ENCODE measurements around the gene PRKAG3. TPM values are rescaled to one million over a fixed set of nuclear protein-coding genes. Genes with fewer than 3 reads are reported as not detected.

PRKAG3 gene
- total and polyA plus RNA-seq, 9 of the 15 experiments (the other 6 are each of a cell fraction or from before 2014, with no cell fraction given), result not detected

DNA sequence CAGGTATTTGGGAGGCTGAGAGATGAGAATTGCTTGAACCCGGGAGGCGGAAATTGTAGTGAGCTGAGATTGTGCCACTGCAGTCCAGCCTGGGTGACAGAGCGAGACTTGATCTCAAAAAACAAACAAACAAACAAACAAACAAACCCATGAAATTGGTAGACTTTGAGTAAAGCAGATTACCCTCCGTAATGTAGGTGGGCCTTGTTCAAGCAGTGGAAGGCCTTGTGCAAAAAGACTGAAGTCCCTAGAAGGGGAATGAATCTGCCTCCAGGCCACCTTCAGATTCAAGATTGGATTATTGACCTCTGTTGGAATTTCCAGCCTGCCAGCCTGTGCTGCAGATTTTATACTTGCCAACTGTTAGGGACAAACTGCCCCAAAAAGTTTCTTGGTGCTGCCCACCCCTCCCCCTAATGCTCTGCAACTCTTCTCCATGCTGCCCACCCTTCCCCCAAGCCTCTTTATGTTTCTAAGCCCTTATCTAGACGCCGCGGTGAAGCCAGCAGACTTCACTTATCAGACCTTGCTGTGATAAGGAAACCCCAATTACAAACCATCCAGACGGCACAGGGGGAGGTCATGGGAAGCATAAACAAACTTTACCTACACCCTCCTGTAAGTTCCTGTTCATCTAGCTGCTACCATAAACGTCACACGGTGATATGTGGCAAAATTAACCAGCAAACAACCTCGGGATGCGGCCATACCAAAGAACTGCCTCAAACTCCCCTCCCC lies 32.7 kb downstream of the PRKAG3 start:
- Histone ChIP-seq H3K4me3 (no peak overlapping the region), H3K4me1 (replicated peaks in 1 of 2; ENCODE audit: control insufficient read depth in 2 of 2, insufficient read depth in 2 of 2, low read length in 2 of 2) (peaks cover 0 to 8% of the 10 kb centered on the region in 2 experiments; a peak in 4 of 5 replicates), H3K9me3 (replicated peaks; ENCODE audit: control insufficient read depth, insufficient read depth, low read depth, low read length) (no peaks in the 10 kb centered on the region), H2AFZ (ENCODE audit: low read depth, low read length) (no peak overlapping the region), H3K27me3 (ENCODE audit: control insufficient read depth in 2 of 2, insufficient read depth in 2 of 2, low read length in 2 of 2) (peaks cover 0 to 5% of the 10 kb centered on the region in 2 experiments; a peak in 1 of 5 replicates), H3K4me2 (ENCODE audit: insufficient read depth, low read length) (no peak overlapping the region), H3K27ac (ENCODE audit: extremely low read depth, low read depth, low read length) (no peak overlapping the region), H3K9ac (ENCODE audit: insufficient read depth in 1 of 2, low read depth in 2 of 2, low read length in 2 of 2) (no peak overlapping the region), H4K20me1 (replicated peaks; ENCODE audit: control insufficient read depth, insufficient read depth, low read length) (no peaks in the 10 kb centered on the region), H3K79me2 (ENCODE audit: control insufficient read depth, insufficient read depth, low read length) (no peaks in the 10 kb centered on the region), H3K9me1 (ENCODE audit: control insufficient read depth, insufficient read depth, low read length) (no peaks in the 10 kb centered on the region), H3K36me3 (ENCODE audit: control insufficient read depth, insufficient read depth, low read length) (no peaks in the 10 kb centered on the region)
- peak in 1 of 4 experiments; percentile 30 for DNase-seq (ENCODE audit: extremely low read depth in 1 of 4, low spot score in 3 of 4)
- in situ Hi-C loops (cut with MboI), result no loop called here
- CTCF ChIA-PET (ENCODE audit: low intra/inter-chr PET ratio), result no interaction called here
- peak; percentile 49 for FAIRE-seq
- no peak for ATAC-seq
- WGBS (ENCODE audit: insufficient coverage, low coverage, missing lambda C conversion rate), result 7% methylated on average over 11 of the region's 12 CpGs
- BruUV-seq (replicated peaks), result no TSS peak
- POLR2A ChIA-PET, result no interaction called here
- intact Hi-C loops (cut with micrococcal nuclease), result no loop called here
- TF ChIP-seq CTBP1 (IDR thresholded peaks at IDR 0.05; ENCODE audit: borderline replicate concordance) (peak; percentile 21; the same call in 1 of the 2 replicates), ARNT (IDR thresholded peaks at IDR 0.05) (no peak), NCOR1 (IDR thresholded peaks at IDR 0.05) (peak; percentile 50), MEF2D (tag; conservative IDR thresholded peaks at IDR 0.05; ENCODE audit: low read depth) (no peak), GATAD2B (IDR thresholded peaks at IDR 0.05; ENCODE audit: borderline replicate concordance) (no peak), CBX2 (IDR thresholded peaks at IDR 0.05; ENCODE audit: insufficient read depth, low read length, poor library complexity, severe bottlenecking) (no peak), KLF13 (tag; IDR thresholded peaks at IDR 0.05; ENCODE audit: borderline replicate concordance, low read depth) (no peak), ARID1B (IDR thresholded peaks at IDR 0.05) (peak; percentile 51), ZNF217 (CRISPR knock-in tag; IDR thresholded peaks at IDR 0.05) (no peak), TAL1 (IDR thresholded peaks at IDR 0.05) (0 out of 2 replicates have a peak, but pooled peaks have one; percentile 14), SOX6 (IDR thresholded peaks at IDR 0.05) (peak; percentile 27; the same call in 1 of the 2 replicates), LEF1 (IDR thresholded peaks at IDR 0.05) (0 out of 2 replicates have a peak, but pooled peaks have one; percentile 24), RCOR1 (IDR thresholded peaks at IDR 0.05; ENCODE audit: borderline replicate concordance in 1 of 2, low read depth in 2 of 2, low read length in 2 of 2) (peak in 1 of 2 experiments; percentile 45; a peak in 1 of 4 replicates), ZSCAN32 (CRISPR knock-in tag; IDR thresholded peaks at IDR 0.05) (no peak), SRSF3 (IDR thresholded peaks at IDR 0.05; ENCODE audit: insufficient read depth, low read length) (no peak), TEAD4 (IDR thresholded peaks at IDR 0.05; ENCODE audit: low read length) (peak; percentile 46; the same call in 1 of the 2 replicates), TEAD4 (CRISPR knock-in tag; IDR thresholded peaks at IDR 0.05; ENCODE audit: borderline replicate concordance) (no peak), CBFA2T2 (conservative IDR thresholded peaks at IDR 0.05) (0 out of 2 replicates have a peak, but pooled peaks have one; percentile 24), SMARCE1 (IDR thresholded peaks at IDR 0.05) (peak; percentile 48; the same call in 1 of the 2 replicates), SMAD4 (CRISPR knock-in tag; conservative IDR thresholded peaks at IDR 0.05) (peak; percentile 60; the same call in 1 of the 2 replicates), HDGF (IDR thresholded peaks at IDR 0.05) (no peak), TBL1XR1 (IDR thresholded peaks at IDR 0.05; ENCODE audit: low read length in 2 of 2) (peak in 1 of 2 experiments; percentile 46; a peak in 1 of 4 replicates)
- TF ChIP-seq, protein P1, sequence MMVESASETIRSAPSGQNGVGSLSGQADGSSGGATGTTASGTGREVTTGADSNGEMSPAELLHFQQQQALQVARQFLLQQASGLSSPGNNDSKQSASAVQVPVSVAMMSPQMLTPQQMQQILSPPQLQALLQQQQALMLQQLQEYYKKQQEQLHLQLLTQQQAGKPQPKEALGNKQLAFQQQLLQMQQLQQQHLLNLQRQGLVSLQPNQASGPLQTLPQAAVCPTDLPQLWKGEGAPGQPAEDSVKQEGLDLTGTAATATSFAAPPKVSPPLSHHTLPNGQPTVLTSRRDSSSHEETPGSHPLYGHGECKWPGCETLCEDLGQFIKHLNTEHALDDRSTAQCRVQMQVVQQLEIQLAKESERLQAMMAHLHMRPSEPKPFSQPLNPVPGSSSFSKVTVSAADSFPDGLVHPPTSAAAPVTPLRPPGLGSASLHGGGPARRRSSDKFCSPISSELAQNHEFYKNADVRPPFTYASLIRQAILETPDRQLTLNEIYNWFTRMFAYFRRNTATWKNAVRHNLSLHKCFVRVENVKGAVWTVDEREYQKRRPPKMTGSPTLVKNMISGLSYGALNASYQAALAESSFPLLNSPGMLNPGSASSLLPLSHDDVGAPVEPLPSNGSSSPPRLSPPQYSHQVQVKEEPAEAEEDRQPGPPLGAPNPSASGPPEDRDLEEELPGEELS (CRISPR knock-in tag; IDR thresholded peaks at IDR 0.05; ENCODE audit: borderline replicate concordance), result no peak

Data from K562 (cell line).